Upper lobe of right lung (tissue), 1 donor: Measurements from ENCODE around the gene ZMPSTE24. TPM values are rescaled to one million over a fixed set of nuclear protein-coding genes. Genes with fewer than 3 reads are reported as not detected.

Source experiments
- ATAC-seq: fragments of 200-7000 bp; cut with Tn5 transposase; one replicate; pipeline ENCODE4 v1.9.1; 2020; ENCODE audit warnings: mild to moderate bottlenecking, moderate library complexity
- DNase-seq: peaks from one replicate; pipeline ENCODE4 v3.0.0-alpha.2; 2020
- H3K27ac ChIP-seq: fragments of 200-600 bp; one replicate; pipeline ENCODE4 v1.8.0; 2022
- H3K27me3 ChIP-seq: fragments of 200-600 bp; one replicate; pipeline ENCODE4 v1.8.0; 2022; ENCODE audit warnings: mild to moderate bottlenecking
- H3K36me3 ChIP-seq: fragments of 200-600 bp; one replicate; pipeline ENCODE4 v1.8.0; 2022
- H3K4me1 ChIP-seq: fragments of 200-600 bp; one replicate; pipeline ENCODE4 v1.8.0; 2022
- H3K4me3 ChIP-seq: fragments of 200-600 bp; one replicate; pipeline ENCODE4 v1.8.0; 2022; ENCODE audit warnings: mild to moderate bottlenecking
- H3K9me3 ChIP-seq: fragments of 200-600 bp; one replicate; pipeline ENCODE4 v1.8.0; 2022
- CTCF ChIP-seq: fragments of 200-600 bp; IDR thresholded peaks from one replicate; pipeline ENCODE4 v1.8.0; 2022; ENCODE audit warnings: antibody characterized with exemption
- intact Hi-C: fragments of 100-400 bp; cut with DNase I; formaldehyde crosslinking; loops from one replicate; pipeline ENCODE4 v1.11.0; 2022
- total RNA-seq: library from RNA; stranded (reverse); fragmentation: NEBNext Ultra II Directional; extraction: Animal tissue kit (Norgen Biotek cat#: 25700); gene quantifications from one replicate; pipeline ENCODE4 v1.2.1, GENCODE V29; 2021
- donor health status: DM: no; HTN: yes; CAD: no; lungs with severe emphysema.

Gene ZMPSTE24
- total RNA-seq, 1 donor from 2014 or later = 39.9 TPM

GRCh38 chr1:40300651-40301050, 42.6 kb downstream of the ZMPSTE24 start:
- intact Hi-C loops = no loop called here

GRCh38 chr1:40301066-40301465, 43.0 kb downstream of the ZMPSTE24 start:
- H3K4me3 ChIP-seq = no peak overlapping the region
- DNase-seq = no peak
- no peaks in the 10 kb centered on the region for H3K4me1 ChIP-seq
- no peaks in the 10 kb centered on the region for H3K9me3 ChIP-seq
- H3K27me3 ChIP-seq = no peaks in the 10 kb centered on the region
- no peak for TF ChIP-seq CTCF
- H3K27ac ChIP-seq = no peak overlapping the region
- intact Hi-C loops = no loop called here
- H3K36me3 ChIP-seq = no peaks in the 10 kb centered on the region
- no peak for ATAC-seq

More at GRCh38 chr1:40300651-40301050, 42.6 kb downstream of the ZMPSTE24 start:
- H3K4me1 ChIP-seq = no peaks in the 10 kb centered on the region
- no peak overlapping the region for H3K27ac ChIP-seq
- H3K36me3 ChIP-seq = no peaks in the 10 kb centered on the region
- no peak overlapping the region for H3K4me3 ChIP-seq
- TF ChIP-seq CTCF = no peak
- DNase-seq (no peak), ATAC-seq (no peak)
- H3K9me3 ChIP-seq = no peaks in the 10 kb centered on the region
- H3K27me3 ChIP-seq = no peaks in the 10 kb centered on the region

GRCh38 chr1:40301541-40302299, 43.7 kb downstream of the ZMPSTE24 start:
- Histone ChIP-seq H3K9me3 (no peaks in the 10 kb centered on the region), H3K4me1 (no peaks in the 10 kb centered on the region), H3K27ac (no peak overlapping the region), H3K27me3 (no peaks in the 10 kb centered on the region), H3K4me3 (no peak overlapping the region), H3K36me3 (no peaks in the 10 kb centered on the region)
- intact Hi-C loops = no loop called here
- DNase-seq = no peak
- no peak for TF ChIP-seq CTCF
- ATAC-seq = no peak

GRCh38 chr1:40302475-40302874, 44.4 kb downstream of the ZMPSTE24 start:
- H3K36me3 ChIP-seq = no peaks in the 10 kb centered on the region
- intact Hi-C loops = no loop called here
- ATAC-seq (no peak), DNase-seq (no peak)
- no peak for TF ChIP-seq CTCF
- H3K4me3 ChIP-seq = no peak overlapping the region
- no peaks in the 10 kb centered on the region for H3K9me3 ChIP-seq
- H3K27ac ChIP-seq = no peak overlapping the region
- no peaks in the 10 kb centered on the region for H3K4me1 ChIP-seq
- no peaks in the 10 kb centered on the region for H3K27me3 ChIP-seq

GRCh38 chr1:40303051-40303771, 45.2 kb downstream of the ZMPSTE24 start:
- intact Hi-C loops = no loop called here

More at GRCh38 chr1:40303051-40303771, 45.2 kb downstream of the ZMPSTE24 start:
- H3K9me3 ChIP-seq = no peaks in the 10 kb centered on the region
- no peak for TF ChIP-seq CTCF
- ATAC-seq (no peak), DNase-seq (no peak)
- no peaks in the 10 kb centered on the region for H3K27me3 ChIP-seq
- H3K36me3 ChIP-seq = no peaks in the 10 kb centered on the region
- H3K27ac ChIP-seq = no peak overlapping the region
- no peaks in the 10 kb centered on the region for H3K4me1 ChIP-seq
- no peak overlapping the region for H3K4me3 ChIP-seq
